GM12891 (cell line): ENCODE measurements around the gene H19.

Source experiments
- PAX5 ChIP-seq: IDR thresholded peaks from 2 replicates; pipeline ENCODE4 v1.6.1; 2011; ENCODE audit warnings: low read length, moderate library complexity, mild to moderate bottlenecking; ENCODE audit not compliant: insufficient read depth, severe bottlenecking
- POLR2A ChIP-seq: IDR thresholded peaks from 2 replicates; pipeline ENCODE4 v1.6.1; 2011; ENCODE audit warnings: low read depth, low read length, control low read depth
- POLR2AphosphoS5 ChIP-seq: IDR thresholded peaks from 2 replicates; pipeline ENCODE4 v1.6.1; 2011; ENCODE audit warnings: low read depth, low read length, control low read depth
- POU2F2 ChIP-seq: IDR thresholded peaks from 2 replicates; pipeline ENCODE4 v1.6.1; 2011; ENCODE audit warnings: low read depth, mild to moderate bottlenecking, control low read depth, low read length, moderate library complexity
- SPI1 ChIP-seq: IDR thresholded peaks from 2 replicates; pipeline ENCODE4 v1.6.1; 2011; ENCODE audit warnings: low read depth, low read length, control low read depth
- TAF1 ChIP-seq: IDR thresholded peaks from 2 replicates; pipeline ENCODE4 v1.6.1; 2011; ENCODE audit warnings: low read depth, low read length, control low read depth

- TF ChIP-seq SPI1 (no peak), POLR2A (no peak), POLR2AphosphoS5 (no peak), TAF1 (no peak), PAX5 (no peak), POU2F2 (no peak)
Measured at GRCh38 chr11:2004466-2004865, 6.8 kb upstream of the H19 start.
